ENCODE measurements around the gene ARF1.

GRCh38 chr1:228038387-228039005, 44.0 kb upstream of the ARF1 start:
- TF ChIP-seq MAX (IDR thresholded peaks at IDR 0.05; ENCODE audit: low read depth, low read length) (no peak), CTCF (IDR thresholded peaks at IDR 0.05; ENCODE audit: low read depth, low read length) (no peak)

Measured in NB4 (cell line).